ENCODE measurements around the gene B3GAT2. TPM values are rescaled to one million over a fixed set of nuclear protein-coding genes. Genes with fewer than 3 reads are reported as not detected.
A peak's percentile ranks its signal among the peaks of the same experiment; 100 is the strongest.
"Not testable (repeated sequence)": the region's sequence is repeated elsewhere in the genome, so short reads cannot be mapped to it uniquely, and the experiment has no call there.

Gene B3GAT2
- total RNA-seq, 6 experiments from 2014 or later, result not detected

- TF ChIP-seq CTCF (IDR thresholded peaks at IDR 0.05), result no peak
- Mint-ChIP-seq H3K27ac (no peak overlapping the region), H3K4me3 (no peak overlapping the region), H3K36me3 (ENCODE audit: low read depth) (no peaks in the 10 kb centered on the region), H3K9me3 (no peaks in the 10 kb centered on the region), H3K27me3 (ENCODE audit: insufficient read depth) (peaks cover 12% of the 10 kb centered on the region), H3K4me1 (ENCODE audit: low read depth) (no peaks in the 10 kb centered on the region)
- DNase-seq, result no peak
Observed at GRCh38 chr6:70952608-70953165, 4.2 kb downstream of the B3GAT2 start.

- H3K4me3 Mint-ChIP-seq; H3K9me3 Mint-ChIP-seq; H3K27me3 Mint-ChIP-seq (ENCODE audit: insufficient read depth): not testable (repeated sequence)
Observed at GRCh38 chr6:70944321-70944720, 12.5 kb downstream of the B3GAT2 start.

DNA sequence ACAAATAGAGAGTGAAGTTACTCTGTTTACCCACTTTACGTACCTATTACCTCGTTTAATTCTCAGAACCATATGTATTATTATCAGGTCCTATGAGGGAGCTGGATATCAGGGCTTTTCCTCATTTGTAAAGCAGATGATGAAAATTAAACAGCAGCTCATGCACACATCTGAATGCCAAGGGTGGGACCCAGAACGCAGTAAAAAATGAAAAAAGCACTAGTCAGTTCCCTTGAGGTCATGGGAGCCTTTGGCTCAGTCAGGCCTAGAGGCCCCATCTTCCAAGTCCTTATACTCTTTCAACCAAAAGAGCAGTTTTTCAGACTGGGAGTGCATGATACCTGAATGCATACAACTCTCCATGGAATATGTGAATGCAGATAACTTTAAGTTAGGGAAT is 23.0 kb downstream of the B3GAT2 start:
- H3K27ac Mint-ChIP-seq, result no peak overlapping the region
- DNase-seq, result no peak
- no peaks in the 10 kb centered on the region for H3K4me1 Mint-ChIP-seq (ENCODE audit: low read depth)
- no peaks in the 10 kb centered on the region; the same call in none of the 2 replicates for H3K27me3 Mint-ChIP-seq (ENCODE audit: insufficient read depth)
- no peaks in the 10 kb centered on the region for H3K36me3 Mint-ChIP-seq (ENCODE audit: low read depth)
- TF ChIP-seq CTCF (IDR thresholded peaks at IDR 0.05), result no peak
- no peak overlapping the region for H3K4me3 Mint-ChIP-seq
- H3K9me3 Mint-ChIP-seq, result no peaks in the 10 kb centered on the region

More at GRCh38 chr6:70944321-70944720, 12.5 kb downstream of the B3GAT2 start:
- not testable (repeated sequence) for DNase-seq; H3K27ac Mint-ChIP-seq; H3K36me3 Mint-ChIP-seq (ENCODE audit: low read depth); H3K4me1 Mint-ChIP-seq (ENCODE audit: low read depth)

GRCh38 chr6:70905742-70906141 is 51.1 kb downstream of the B3GAT2 start:
- no peaks in the 10 kb centered on the region for H3K4me1 Mint-ChIP-seq (ENCODE audit: low read depth)
- no peak for TF ChIP-seq CTCF (IDR thresholded peaks at IDR 0.05)
- no peak overlapping the region for H3K4me3 Mint-ChIP-seq
- H3K9me3 Mint-ChIP-seq, result no peaks in the 10 kb centered on the region
- DNase-seq, result no peak
- no peaks in the 10 kb centered on the region; the same call in 1 of the 2 replicates for H3K27me3 Mint-ChIP-seq (ENCODE audit: insufficient read depth)
- H3K27ac Mint-ChIP-seq, result no peak overlapping the region
- no peaks in the 10 kb centered on the region for H3K36me3 Mint-ChIP-seq (ENCODE audit: low read depth)

GRCh38 chr6:70903665-70904452 is 53.0 kb downstream of the B3GAT2 start:
- TF ChIP-seq CTCF (IDR thresholded peaks at IDR 0.05), result no peak
- no peak for DNase-seq
- Mint-ChIP-seq H3K36me3 (ENCODE audit: low read depth) (no peaks in the 10 kb centered on the region), H3K9me3 (no peaks in the 10 kb centered on the region), H3K4me1 (ENCODE audit: low read depth) (no peaks in the 10 kb centered on the region), H3K27me3 (ENCODE audit: insufficient read depth) (no peaks in the 10 kb centered on the region; the same call in 1 of the 2 replicates), H3K27ac (no peak overlapping the region), H3K4me3 (no peak overlapping the region)

GRCh38 chr6:70901324-70901723 is 55.5 kb downstream of the B3GAT2 start:
- H3K4me3 Mint-ChIP-seq, result no peak overlapping the region
- no peaks in the 10 kb centered on the region for H3K9me3 Mint-ChIP-seq
- peak; percentile 70 for TF ChIP-seq CTCF (IDR thresholded peaks at IDR 0.05)
- no peaks in the 10 kb centered on the region for H3K4me1 Mint-ChIP-seq (ENCODE audit: low read depth)
- peak; percentile 3 for DNase-seq
- no peaks in the 10 kb centered on the region for H3K36me3 Mint-ChIP-seq (ENCODE audit: low read depth)
- no peak overlapping the region for H3K27ac Mint-ChIP-seq
- H3K27me3 Mint-ChIP-seq (ENCODE audit: insufficient read depth), result peaks cover 2% of the 10 kb centered on the region; the same call in 1 of the 2 replicates
